SK-N-SH (cell line): Measurements from ENCODE around the gene FRAS1.

ENCODE experiments used
- CTCF ChIP-seq: fragments of 200-600 bp; sonication (generic); IDR thresholded peaks from 2 replicates; pipeline ENCODE4 v1.6.1; 2017; ENCODE audit warnings: antibody characterized with exemption, mild to moderate bottlenecking, moderate library complexity
- ELF1 ChIP-seq: IDR thresholded peaks from 2 replicates; pipeline ENCODE4 v1.4.0; 2012
- MXI1 ChIP-seq: IDR thresholded peaks from 2 replicates; pipeline ENCODE4 v1.6.1; 2012; ENCODE audit warnings: mild to moderate bottlenecking, low read depth, low read length, improper control_type of control experiment
- NFIC ChIP-seq: IDR thresholded peaks from 2 replicates; pipeline ENCODE4 v1.4.0; 2012; ENCODE audit warnings: borderline replicate concordance
- RCOR1 ChIP-seq: fragments of 150-350 bp; IDR thresholded peaks from 2 replicates; pipeline ENCODE4 v1.6.1; 2017; ENCODE audit warnings: antibody characterized with exemption, low read length
- SIN3A ChIP-seq: IDR thresholded peaks from 2 replicates; pipeline ENCODE4 v1.6.1; 2012; ENCODE audit warnings: low read depth, mild to moderate bottlenecking, low read length, moderate library complexity, borderline replicate concordance
- TEAD4 ChIP-seq: IDR thresholded peaks from 2 replicates; pipeline ENCODE4 v1.4.0; 2012; ENCODE audit warnings: mild to moderate bottlenecking, borderline replicate concordance; ENCODE audit not compliant: insufficient read depth
- USF2 ChIP-seq: fragments of 150-350 bp; IDR thresholded peaks from 2 replicates; pipeline ENCODE4 v1.6.1; 2017; ENCODE audit warnings: antibody characterized with exemption, low read length, low read depth, borderline replicate concordance
- TF ChIP-seq, protein P1 (sequence below): IDR thresholded peaks from 2 replicates; pipeline ENCODE4 v1.4.0; 2012; ENCODE audit warnings: low read depth

- TF ChIP-seq CTCF (no peak), RCOR1 (no peak), TEAD4 (no peak), MXI1 (no peak), SIN3A (no peak), USF2 (no peak), NFIC (peak; percentile 19; the same call in 1 of the 2 replicates), ELF1 (no peak)
- TF ChIP-seq, protein P1, sequence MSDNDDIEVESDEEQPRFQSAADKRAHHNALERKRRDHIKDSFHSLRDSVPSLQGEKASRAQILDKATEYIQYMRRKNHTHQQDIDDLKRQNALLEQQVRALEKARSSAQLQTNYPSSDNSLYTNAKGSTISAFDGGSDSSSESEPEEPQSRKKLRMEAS = no peak
Observed at GRCh38 chr4:78299565-78299972, 242.4 kb downstream of the FRAS1 start.
